K562 (cell line): ENCODE results near the gene PLCB1.

Experiments used
- HINFP ChIP-seq: fragments of 450-650 bp; conservative IDR thresholded peaks from 2 replicates; pipeline ENCODE4 v1.6.1; 2016; ENCODE audit warnings: missing genetic modification characterization, low read depth, mild to moderate bottlenecking, control low read depth, missing compliant biosample characterization
- TF ChIP-seq, protein P1 (sequence below), 3 experiments: IDR thresholded peaks in 2 of 3; conservative IDR thresholded peaks in 1 of 3; 2 replicates each; pipeline ENCODE4 v1.5.1; 2011 to 2012; ENCODE audit warnings: low read length in 3 of 3, mild to moderate bottlenecking in 3 of 3, control low read depth in 2 of 3, improper control_type of control experiment in 1 of 3, inconsistent platforms in 1 of 3, low read depth in 1 of 3, mixed read lengths in 1 of 3, moderate library complexity in 1 of 3; ENCODE audit not compliant: insufficient read depth in 2 of 3

GRCh38 chr20:8490076-8490830, 358.2 kb downstream of the PLCB1 start:
- TF ChIP-seq, protein P1, sequence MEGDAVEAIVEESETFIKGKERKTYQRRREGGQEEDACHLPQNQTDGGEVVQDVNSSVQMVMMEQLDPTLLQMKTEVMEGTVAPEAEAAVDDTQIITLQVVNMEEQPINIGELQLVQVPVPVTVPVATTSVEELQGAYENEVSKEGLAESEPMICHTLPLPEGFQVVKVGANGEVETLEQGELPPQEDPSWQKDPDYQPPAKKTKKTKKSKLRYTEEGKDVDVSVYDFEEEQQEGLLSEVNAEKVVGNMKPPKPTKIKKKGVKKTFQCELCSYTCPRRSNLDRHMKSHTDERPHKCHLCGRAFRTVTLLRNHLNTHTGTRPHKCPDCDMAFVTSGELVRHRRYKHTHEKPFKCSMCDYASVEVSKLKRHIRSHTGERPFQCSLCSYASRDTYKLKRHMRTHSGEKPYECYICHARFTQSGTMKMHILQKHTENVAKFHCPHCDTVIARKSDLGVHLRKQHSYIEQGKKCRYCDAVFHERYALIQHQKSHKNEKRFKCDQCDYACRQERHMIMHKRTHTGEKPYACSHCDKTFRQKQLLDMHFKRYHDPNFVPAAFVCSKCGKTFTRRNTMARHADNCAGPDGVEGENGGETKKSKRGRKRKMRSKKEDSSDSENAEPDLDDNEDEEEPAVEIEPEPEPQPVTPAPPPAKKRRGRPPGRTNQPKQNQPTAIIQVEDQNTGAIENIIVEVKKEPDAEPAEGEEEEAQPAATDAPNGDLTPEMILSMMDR (IDR thresholded peaks at IDR 0.05 in 2 of 3, conservative IDR thresholded peaks at IDR 0.05 in 1 of 3; ENCODE audit: insufficient read depth in 2 of 3, low read depth in 1 of 3, low read length in 3 of 3): no peak
- no peak for TF ChIP-seq HINFP (tag)
